Nucleus accumbens (tissue), 56 donors: Measurements from ENCODE around the gene SMS.
"Not testable (repeated sequence)": the region's sequence is repeated elsewhere in the genome, so short reads cannot be mapped to it uniquely, and the experiment has no call there.

Experiments used
- DNase-seq, 56 donors: peaks; one replicate each; lab custom pipeline; 2025; lab: John Stamatoyannopoulos, UW

Gene SMS

DNA sequence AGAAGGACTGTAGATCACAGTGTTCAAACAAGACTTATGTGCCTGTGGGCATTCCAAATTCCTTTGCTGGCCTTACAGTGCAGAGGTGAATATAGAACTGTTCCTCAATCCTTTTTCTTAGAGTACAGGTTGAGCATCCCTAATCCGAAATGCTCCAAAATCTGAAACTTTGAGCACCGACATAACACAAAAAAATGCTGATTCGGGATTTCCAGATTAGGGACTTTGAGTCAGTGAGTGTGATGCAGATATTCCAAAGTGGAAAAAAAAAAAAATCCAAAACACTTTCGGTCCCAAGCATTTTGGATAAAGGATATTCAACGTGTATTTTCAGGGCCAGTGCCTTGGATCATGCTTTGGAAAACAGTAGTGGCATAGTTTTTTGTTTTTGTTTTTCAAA, 9.2 kb downstream of the SMS start:
- DNase-seq: no peak

DNA sequence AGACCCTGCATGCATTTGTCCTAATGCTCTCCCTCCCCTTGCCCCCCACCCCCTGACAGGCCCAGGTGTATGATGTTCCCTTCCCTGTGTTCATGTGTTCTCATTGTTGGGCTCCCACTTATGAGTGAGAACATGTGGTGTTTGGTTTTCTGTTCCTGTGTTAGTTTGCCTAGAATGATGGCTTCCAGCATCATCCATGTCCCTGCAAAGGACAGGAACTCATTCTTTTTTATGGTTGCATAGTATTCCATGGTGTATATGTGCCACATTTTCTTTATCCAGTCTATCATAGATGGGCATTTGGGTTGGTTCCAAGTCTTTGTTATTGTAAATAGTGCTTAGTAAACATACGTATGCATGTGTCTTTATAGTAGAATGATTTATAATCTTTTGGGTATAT, 10.0 kb downstream of the SMS start:
- not testable (repeated sequence) for DNase-seq

DNA sequence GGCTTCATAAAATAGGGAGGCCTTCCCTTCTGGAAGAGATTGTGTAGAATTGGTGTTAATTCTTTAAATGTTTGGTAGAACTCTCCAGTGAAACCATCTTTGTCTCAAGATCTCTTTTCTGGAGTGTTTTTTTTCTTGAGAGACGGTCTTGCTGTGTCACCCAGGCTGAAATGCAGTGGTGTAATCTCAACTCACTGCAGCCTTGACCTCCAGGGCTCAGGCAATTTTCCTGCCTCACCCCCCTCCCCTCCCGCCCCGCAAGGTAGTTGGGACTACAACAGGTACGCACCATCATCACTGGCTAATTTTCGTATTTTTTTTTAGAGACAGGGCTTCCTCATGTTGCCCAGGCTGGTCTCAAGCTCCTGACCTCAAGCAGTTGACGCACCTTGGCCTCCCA, 12.1 kb downstream of the SMS start:
- no peak for DNase-seq

DNA sequence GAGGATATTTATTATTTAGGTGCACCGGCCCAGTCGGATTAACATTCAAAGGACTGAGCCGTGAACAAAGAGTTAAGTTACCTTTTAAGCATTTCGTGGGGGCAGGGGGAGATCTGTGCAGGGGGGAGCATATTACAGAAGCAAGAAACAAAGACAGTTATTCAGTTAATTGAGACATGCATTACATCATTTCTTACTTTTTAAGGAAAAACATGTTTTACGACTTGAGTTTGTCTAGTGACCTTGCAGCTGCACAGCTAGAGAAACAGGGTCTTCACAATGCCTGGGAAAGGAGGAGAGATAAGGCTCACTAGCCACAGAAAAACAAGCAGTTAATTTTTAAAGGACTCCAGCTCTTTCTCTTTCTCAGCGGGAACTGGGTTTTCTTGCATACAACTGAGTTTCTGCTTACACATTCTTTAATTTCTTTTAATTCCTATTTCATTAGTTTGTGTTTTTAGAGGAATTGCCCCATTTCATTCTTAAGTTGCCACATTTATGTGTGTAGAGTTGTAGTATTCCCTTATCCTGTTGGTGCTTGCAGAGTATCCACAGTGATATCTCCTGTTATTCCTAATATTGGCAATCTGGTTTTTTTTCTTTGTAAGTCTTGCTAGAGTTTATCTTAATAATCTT, 12.8 kb downstream of the SMS start:
- not testable (repeated sequence) for DNase-seq

DNA sequence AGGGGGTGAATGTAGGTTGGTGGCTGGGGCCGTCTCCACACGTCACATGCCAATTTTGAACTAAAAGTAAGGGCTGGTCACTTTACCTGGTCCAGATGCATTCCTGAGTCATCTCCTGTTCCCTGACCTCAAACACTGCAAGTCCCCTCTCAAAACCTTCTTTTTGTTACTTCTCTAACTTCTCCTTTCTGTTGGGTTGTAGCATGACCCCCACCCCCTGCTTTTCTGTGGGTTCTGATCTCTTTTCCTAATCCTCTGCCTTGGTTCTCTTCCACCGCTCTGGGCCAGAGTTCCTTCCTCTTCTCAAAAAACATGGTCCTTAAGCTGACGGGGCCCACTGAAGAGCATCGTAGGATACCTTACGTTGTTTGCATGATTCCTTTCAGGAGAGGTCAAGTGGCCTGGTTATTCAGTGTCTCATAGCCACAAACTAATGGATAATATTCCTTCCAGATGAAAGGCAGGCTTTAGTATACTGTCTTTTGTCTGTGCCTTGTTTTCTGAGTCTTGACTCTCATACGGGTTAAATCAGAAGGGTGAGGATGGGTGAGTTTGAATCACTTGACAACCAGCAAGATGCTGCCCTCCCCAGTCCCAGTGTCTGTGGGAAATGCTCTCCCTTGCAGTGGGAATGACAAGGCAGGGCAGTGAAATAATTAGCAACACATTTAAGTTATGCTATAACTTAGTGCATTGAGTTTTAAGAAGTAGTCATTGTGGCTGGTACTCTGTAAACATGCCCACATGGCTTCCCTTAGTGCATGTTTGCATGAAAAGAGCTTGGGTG, 15.1 kb downstream of the SMS start:
- no peak for DNase-seq

DNA sequence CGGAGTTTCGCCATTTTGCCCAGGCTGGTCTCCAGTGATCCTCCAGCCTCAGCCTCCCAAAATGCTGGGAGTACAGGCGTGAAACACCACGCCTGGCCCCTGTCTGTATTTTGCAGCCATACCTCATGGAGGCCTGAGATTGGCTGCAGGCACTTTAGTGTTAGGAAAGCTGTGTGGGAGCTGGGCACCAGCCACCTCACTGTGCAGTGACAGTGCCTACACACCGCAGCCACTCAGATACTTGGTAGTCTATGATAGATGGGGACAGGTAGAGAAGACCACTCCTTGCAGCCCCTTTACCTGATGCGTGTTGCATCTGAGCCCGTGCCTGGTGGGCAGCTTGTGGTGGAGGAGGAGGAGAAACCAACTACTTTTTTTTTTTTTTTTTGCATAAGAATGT, 16.3 kb downstream of the SMS start:
- no peak for DNase-seq

DNA sequence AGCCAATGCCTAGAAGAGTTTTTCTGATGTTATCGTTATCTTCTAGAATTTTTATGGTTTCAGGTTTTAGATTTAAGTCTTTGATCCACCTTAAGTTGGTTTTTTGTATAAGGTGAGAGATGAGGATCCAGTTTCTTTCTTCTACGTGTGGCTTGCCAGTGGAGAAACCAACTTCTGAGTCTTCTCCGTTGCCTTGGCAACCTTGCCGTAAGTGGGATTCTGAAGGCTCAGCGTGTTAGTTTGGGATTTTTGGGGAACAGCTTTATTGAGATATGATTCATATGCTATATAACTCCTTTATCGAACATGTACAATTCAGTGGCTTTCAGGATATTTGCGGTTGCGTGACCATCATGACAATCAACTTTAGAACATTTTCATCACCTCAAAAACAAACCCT, 17.7 kb downstream of the SMS start:
- peak in 1 of 56 donors; percentile 4 for DNase-seq

DNA sequence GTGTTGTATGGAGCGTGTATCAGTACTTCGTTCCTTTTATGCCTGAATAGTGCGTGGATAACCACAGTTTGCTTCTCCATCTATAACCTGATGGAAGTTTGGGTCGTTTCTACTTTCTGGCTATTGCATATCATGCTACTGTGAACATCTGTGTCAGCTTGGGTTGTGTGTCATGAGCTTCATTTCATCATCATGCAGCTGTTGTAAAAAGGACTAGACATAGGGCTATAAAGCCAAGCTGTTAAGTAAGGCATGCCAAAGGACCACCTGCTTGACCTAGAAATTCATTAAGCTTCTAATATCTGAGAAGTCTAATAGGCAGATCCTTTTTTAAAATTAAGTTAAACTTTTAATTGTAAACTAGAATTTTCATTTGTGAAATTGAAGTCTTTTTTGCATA, 18.4 kb downstream of the SMS start:
- no peak for DNase-seq

DNA sequence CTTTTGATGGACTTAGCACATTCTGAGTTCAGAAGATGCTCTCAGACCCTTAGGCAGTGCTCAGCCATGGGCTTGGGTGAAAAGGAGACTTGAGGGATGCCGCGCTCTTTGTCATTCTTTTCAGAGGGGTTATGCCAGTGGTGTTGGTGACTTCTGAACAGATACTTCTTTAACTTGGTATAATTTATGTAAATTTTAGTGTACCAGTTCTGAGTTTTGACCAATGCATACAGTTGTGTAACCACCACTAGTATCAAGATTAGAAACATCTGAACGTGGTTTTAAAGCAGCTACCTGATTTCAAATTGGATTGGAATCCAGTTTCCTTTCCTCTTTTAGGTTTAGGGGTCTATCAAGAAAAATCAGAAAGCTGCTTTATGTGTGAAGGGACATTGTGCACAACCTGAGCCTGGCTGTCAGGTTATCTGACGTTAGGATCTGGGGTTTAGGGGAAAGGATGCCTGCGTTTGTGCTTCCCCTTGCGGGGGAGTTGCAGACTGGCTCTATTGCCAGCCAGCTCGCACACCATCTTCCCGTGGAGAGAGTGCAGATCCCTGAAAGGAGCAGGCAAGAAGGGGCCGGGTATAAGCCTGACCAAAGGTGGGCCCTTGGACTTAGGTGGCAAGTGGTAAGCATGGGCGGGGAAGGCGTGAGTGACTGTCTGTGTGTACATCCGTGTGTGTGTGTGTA, 19.0 kb downstream of the SMS start:
- no peak for DNase-seq

DNA sequence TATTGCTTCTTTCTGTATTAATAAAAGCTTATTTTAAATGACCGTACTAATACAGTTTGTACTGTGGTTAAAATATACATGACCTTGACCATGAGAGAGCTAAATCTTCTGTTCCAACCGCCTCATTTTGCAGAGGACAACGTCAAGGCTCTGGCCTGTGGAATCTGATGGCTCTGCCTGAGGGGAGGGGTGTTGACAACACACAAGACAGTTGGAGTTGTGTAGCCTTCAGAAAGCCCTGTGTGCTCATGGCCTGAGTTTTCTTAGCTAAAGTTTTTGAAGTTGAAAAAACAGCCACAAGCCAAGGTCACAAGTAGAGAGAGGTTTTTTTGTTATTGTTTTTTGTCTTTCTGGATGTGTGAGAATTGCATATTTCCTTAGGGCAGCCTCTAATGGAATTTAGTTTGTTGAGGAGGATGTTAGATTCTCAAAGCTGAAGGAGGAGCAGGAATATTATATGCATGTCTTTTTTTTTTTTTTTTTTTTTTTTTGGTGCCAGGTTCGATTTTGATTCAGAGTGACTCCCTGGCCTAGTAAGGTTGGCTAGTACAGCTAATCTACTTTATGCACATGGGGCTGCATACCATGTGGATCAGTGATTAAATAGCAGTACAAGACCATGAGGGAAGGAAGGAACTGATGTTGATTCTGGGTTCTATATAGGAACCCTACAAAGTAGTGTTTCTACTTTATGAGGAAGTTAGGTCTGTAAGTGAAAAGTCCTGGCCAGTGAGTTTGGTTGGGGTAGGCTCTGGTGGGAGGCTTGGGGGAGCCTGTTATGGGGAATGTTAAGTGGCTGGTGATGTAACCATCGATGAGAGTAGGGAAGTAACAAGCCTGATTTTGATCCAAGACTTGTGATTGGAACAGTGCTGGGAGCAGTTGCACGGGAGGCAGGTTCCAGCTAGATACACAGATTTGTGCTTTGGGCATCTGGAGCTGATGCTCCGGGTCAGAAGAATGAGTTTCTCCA, 20.3 kb downstream of the SMS start:
- DNase-seq: no peak

DNA sequence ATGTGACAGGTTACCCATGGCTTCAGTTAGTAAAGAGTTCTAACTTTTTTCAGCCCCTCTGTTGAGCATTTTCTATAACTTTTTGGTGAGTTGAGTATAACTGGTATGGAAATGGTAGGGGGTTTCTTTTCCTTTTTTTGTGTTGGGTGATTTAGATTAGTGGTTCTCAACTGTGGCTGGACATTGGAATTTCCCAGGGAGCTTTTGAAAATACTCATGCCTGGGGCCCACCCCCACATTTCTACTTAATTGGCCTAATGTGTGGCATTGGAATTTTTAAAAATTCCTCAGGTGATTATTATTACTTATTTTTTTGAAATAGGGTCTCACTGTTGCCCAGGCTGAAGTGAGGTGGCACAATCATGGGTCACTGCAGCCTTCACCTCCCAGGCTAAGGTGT, 21.9 kb downstream of the SMS start:
- no peak for DNase-seq

DNA sequence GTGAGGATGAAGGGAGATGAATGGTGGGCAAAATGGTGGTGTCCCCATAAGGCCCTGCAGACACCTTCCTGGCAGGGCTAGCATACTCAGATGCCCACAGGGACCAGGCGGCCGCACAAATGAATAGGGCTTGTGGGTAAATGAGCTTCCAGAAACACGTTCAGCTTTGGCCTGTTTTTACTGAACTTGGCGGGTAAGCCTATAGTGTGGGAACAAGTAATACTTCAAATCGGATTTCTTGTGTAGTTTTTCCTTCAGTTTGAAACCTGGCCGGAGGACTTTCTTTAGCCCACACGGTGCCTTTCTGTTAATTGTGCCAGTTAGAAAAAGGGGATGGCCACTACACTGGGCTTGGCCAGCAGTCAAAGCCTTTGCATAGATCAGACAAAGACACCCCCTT, 22.8 kb downstream of the SMS start:
- DNase-seq: peak in 5 of 56 donors; percentile 26 to 52 (median 31)

DNA sequence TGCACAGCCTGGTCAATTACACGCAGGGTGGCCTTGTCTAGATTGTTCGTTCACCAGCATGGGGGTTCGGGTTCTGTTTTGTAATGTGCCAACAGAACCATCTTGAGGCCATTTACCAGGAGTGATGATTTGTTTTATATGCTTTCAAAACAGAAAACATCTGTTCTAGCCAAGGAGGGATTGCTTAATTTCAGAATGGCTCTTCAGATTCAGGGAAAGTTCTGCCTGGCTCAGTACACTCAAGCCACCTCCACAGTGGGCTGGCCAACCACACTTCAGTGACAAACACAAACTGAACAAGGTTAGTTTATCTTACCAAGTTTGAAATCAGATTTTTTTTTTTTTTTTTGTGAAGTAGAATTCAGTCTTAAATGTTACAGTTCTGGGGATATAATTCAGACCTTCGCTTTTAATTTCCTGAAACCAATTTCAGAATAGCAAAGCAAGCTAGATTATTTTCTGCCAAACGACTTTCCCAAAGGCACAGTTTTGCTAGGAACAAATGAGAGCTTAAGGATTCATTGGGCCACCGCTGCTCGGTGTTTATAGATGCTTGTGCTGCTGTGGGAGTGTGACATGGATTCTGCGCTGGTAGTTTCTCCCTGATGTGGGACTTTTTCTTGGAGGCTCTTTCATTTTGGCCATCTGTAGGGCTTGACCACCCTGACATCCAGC, 23.4 kb downstream of the SMS start:
- no peak for DNase-seq

DNA sequence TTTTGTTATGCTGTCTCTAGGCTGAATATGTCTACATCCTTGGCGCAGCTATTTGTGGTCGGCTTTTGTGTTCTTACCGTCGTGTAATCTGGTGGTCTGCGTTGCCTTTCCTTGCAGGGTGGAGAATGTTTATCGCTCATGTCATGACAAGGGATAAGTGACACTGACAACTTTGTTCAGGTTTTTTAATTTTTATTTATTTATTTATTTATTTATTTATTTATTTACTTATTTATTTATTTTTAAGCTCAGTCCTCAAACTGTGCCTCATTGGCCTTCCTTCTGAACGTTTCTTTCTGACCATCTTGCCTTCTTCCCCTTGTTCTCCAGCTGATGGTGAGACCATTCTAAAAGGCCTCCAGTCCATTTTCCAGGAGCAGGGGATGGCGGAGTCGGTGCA, 26.4 kb downstream of the SMS start:
- no peak for DNase-seq

DNA sequence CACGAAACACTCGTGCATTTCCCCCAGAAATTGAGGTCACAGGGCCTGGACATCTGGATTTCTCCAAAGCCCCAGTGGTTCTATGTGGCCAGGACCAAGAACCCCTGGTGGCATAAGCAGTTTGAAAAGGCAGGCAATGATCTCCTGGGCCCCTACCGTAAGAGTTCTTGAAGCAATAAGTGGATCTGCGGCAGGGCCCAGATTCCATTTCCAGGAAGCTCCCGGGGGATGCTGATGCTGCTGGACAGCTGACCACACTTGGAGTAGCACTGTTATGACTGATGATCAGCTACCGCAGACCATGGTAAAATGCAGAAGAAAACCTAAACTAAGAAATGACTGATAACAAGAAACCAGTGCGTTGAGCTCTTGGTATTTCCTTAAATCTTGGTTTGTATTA, 27.8 kb downstream of the SMS start:
- DNase-seq: no peak

DNA sequence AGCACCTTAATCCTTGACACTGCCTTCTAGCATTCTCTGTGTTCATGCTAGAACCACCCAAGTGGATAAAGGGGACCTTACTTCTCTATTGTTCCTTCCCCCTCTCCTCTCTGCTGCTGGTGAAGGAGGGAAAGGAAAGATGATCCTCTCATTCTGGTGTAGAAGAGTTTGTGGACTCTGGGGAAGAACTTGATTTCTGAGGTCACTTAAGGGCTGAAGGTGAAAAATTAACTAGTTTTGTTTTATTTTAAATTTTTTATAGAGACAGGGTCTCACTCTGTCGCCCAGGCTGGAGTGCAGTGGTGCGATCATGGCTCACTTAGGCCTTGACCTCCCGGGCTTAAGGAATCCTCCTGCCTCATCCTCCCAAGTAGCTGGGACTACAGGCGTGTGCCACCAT, 29.8 kb downstream of the SMS start:
- DNase-seq: no peak

DNA sequence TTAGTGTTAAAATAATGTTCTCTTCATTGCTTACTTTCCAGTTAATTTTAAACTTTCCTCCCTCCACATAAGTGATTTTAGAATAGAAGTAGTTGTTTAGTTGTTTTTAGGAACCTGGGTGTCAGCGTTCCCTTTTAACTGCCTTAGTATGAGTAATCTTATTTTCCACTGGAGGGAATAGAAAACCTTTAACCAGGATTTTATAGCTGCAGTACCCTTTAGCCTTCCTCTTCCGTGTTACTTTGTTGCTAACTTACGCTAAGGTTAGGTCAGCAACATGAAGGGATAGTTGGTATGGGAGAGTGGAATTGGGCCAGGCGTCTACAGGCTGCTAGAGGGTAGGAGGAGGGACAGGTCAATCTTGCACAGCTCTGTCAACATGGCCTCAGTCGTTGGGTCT, 31.5 kb downstream of the SMS start:
- no peak for DNase-seq

DNA sequence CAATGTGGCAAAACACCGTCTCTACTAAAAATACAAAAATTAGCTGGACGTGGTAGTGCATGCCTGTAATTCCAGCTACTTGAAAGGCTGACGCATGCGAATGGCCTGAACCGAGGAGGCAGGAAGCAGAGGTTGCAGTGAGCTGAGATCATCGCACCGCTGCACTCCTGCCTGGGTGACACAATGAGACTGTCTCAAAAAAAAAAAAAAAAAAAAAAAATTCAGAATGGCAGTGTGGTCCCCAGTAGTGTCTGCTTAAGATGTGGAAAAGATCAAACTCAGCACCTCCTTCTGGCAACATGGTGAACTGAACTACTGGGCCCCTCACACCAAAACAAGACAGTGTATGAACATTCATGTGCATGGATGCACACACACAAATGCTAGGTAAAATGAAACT, 32.2 kb downstream of the SMS start:
- DNase-seq: no peak

DNA sequence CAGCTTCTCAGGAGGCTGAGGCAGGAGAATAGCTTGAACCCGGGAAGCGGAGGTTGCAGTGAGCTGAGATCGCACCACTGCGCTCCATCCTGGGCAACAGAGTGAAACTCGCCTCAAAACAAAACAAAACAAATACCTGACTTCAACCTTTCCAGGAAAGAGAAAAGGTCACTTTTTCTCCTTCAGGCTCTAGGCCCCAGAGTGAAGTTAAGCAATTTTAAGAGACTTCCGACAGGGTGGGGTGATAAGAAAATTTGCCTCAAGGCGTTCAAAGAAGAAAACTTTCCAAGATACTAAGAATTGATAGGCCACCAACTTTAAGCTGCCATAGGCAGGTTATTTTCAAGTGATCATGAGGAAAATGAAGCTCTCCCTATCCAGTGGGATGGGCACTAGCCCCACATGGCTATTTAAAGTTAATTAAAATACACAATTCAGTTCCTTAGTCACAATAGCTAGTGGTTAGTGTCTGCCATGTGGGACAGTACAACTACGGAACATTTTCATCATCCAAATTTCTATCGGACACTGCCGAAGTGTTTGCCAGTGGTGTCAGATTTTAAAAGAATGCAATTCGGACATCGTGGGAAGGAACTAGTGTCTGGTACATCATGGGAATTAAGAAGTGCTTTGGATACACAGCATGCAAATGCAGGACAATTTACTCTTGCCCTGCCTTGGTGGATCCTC, 33.0 kb downstream of the SMS start:
- no peak for DNase-seq

DNA sequence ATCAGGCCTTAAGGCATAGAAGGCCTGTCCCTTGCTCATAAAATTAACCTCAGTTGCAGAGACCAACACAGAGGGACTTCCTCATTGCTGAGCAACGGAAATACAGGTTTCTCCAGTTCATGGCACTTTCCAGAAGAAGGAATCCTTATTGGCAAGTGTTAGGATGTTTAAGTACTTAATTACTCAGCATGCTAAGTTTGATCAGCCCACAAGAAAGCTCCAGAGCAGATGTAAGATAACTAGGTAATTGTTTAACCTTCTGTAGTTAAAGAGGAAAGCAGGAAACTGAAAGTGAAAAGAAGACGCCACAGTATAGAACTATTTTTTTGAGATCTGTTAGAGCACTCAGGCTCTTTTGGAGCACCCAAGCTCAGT, 33.5 kb downstream of the SMS start:
- no peak for DNase-seq
